Nephron progenitor cell (in vitro differentiated cells): ENCODE data around the gene MEDAG.
A peak's percentile ranks its signal among the peaks of the same experiment; 100 is the strongest.

Source experiments
- DNase-seq: peaks from one replicate; pipeline ENCODE4 v3.0.0; 2021
- H3K27ac Mint-ChIP-seq: 2 replicates; pipeline ENCODE4 v1.8.0; 2021; ENCODE audit warnings: mild to moderate bottlenecking, moderate library complexity, mixed read lengths
- H3K27me3 Mint-ChIP-seq: 2 replicates; pipeline ENCODE4 v1.8.0; 2021; ENCODE audit warnings: mild to moderate bottlenecking, low read depth, mixed read lengths; ENCODE audit not compliant: poor library complexity
- H3K36me3 Mint-ChIP-seq: 2 replicates; pipeline ENCODE4 v1.8.0; 2021; ENCODE audit warnings: low read depth, mixed read lengths
- H3K4me1 Mint-ChIP-seq: 2 replicates; pipeline ENCODE4 v1.8.0; 2021; ENCODE audit warnings: mixed read lengths
- H3K4me3 Mint-ChIP-seq: 2 replicates; pipeline ENCODE4 v1.8.0; 2021; ENCODE audit warnings: mild to moderate bottlenecking, moderate library complexity, mixed read lengths
- H3K9me3 Mint-ChIP-seq: 2 replicates; pipeline ENCODE4 v1.8.0; 2021; ENCODE audit warnings: mild to moderate bottlenecking, moderate library complexity, mixed read lengths
- TF ChIP-seq, protein P1 (sequence below): fragments of 200-600 bp; sonication (generic); IDR thresholded peaks from 2 replicates; pipeline ENCODE4 v1.5.0; 2021; ENCODE audit warnings: antibody characterized with exemption

MEDAG gene

GRCh38 chr13:30882026-30882850, 23.8 kb upstream of the MEDAG start:
- H3K4me1 Mint-ChIP-seq = peaks cover 44% of the 10 kb centered on the region
- H3K9me3 Mint-ChIP-seq = peaks cover 14% of the 10 kb centered on the region
- DNase-seq = no peak
- H3K27ac Mint-ChIP-seq = peak overlapping the region; percentile 81
- TF ChIP-seq, protein P1, sequence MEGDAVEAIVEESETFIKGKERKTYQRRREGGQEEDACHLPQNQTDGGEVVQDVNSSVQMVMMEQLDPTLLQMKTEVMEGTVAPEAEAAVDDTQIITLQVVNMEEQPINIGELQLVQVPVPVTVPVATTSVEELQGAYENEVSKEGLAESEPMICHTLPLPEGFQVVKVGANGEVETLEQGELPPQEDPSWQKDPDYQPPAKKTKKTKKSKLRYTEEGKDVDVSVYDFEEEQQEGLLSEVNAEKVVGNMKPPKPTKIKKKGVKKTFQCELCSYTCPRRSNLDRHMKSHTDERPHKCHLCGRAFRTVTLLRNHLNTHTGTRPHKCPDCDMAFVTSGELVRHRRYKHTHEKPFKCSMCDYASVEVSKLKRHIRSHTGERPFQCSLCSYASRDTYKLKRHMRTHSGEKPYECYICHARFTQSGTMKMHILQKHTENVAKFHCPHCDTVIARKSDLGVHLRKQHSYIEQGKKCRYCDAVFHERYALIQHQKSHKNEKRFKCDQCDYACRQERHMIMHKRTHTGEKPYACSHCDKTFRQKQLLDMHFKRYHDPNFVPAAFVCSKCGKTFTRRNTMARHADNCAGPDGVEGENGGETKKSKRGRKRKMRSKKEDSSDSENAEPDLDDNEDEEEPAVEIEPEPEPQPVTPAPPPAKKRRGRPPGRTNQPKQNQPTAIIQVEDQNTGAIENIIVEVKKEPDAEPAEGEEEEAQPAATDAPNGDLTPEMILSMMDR = no peak
- no peaks in the 10 kb centered on the region for H3K27me3 Mint-ChIP-seq
- H3K36me3 Mint-ChIP-seq = no peaks in the 10 kb centered on the region
- H3K4me3 Mint-ChIP-seq = peak overlapping the region; percentile 42

DNA sequence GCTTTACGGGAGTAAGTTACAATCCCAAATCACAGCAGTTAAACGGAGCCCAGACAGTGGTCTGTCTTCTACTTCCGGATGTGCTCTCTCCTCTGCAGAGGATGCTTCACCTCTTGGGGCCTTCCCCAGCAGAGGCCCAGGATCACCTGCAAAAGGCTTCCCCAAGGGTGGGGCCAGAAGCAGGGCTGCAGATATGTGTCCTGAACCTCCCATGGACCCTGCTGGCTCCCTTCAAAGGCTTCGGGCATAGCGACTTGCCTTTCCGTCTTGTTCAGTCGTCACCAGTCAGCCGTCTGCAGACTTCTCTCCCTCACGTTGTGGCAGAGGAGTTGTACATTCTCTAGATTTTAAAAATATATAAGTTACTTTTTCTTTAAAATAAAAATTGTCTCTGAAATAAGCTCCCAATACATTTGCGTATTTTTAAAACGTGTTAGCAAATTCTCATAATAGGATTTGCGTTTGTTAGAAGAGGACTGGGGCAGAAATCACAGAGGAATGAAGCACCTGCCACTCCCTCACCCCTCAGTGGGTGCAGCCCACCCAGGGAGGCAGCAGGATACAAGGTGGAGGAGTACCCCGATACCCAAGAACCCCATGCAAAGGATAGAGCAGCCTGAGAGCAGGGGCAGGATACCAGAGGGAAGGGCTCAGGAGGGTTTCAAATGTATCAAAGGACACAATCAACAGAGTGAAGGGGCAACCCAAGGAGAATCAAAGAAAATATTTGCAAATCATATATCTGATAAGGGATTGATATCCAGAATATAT, 22.9 kb upstream of the MEDAG start:
- no peaks in the 10 kb centered on the region for H3K36me3 Mint-ChIP-seq
- H3K9me3 Mint-ChIP-seq = peaks cover 14% of the 10 kb centered on the region
- no peaks in the 10 kb centered on the region for H3K27me3 Mint-ChIP-seq
- peaks cover 37% of the 10 kb centered on the region for H3K4me1 Mint-ChIP-seq
- TF ChIP-seq, protein P1 = no peak
- no peak overlapping the region for H3K27ac Mint-ChIP-seq
- no peak for DNase-seq
- no peak overlapping the region for H3K4me3 Mint-ChIP-seq

DNA sequence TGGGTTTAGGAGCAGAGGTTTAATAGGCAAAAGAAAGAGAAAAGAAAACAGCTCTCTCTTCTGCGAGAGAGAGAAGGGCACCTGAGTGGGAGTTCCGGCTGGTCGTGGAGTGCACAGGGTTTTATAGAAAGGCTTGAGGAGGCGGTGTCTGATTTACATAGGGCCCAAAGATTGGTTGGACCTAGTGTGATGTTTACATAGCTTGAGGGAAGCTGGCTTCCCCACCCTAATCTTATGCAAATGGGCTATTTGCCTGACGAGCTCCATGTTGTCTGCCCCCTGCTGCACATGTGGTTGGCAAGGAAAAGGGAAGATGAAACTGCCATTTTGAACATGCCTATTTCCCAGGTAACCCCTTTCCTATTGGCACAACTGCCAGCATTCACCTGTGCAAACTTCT, 21.5 kb upstream of the MEDAG start:
- TF ChIP-seq, protein P1 = no peak
- H3K27me3 Mint-ChIP-seq = no peaks in the 10 kb centered on the region
- no peak overlapping the region for H3K4me3 Mint-ChIP-seq
- H3K27ac Mint-ChIP-seq = no peak overlapping the region
- DNase-seq = no peak
- H3K36me3 Mint-ChIP-seq = no peaks in the 10 kb centered on the region
- H3K4me1 Mint-ChIP-seq = peaks cover 37% of the 10 kb centered on the region
- peaks cover 15% of the 10 kb centered on the region for H3K9me3 Mint-ChIP-seq

- no peak overlapping the region for H3K27ac Mint-ChIP-seq
- H3K4me3 Mint-ChIP-seq = no peak overlapping the region
- peaks cover 5% of the 10 kb centered on the region for H3K27me3 Mint-ChIP-seq
- no peak for DNase-seq
- peaks cover 22% of the 10 kb centered on the region for H3K9me3 Mint-ChIP-seq
- peaks cover 10% of the 10 kb centered on the region for H3K4me1 Mint-ChIP-seq
- no peaks in the 10 kb centered on the region for H3K36me3 Mint-ChIP-seq
- TF ChIP-seq, protein P1 = no peak
Measured at GRCh38 chr13:30889196-30889690, 16.8 kb upstream of the MEDAG start.

DNA sequence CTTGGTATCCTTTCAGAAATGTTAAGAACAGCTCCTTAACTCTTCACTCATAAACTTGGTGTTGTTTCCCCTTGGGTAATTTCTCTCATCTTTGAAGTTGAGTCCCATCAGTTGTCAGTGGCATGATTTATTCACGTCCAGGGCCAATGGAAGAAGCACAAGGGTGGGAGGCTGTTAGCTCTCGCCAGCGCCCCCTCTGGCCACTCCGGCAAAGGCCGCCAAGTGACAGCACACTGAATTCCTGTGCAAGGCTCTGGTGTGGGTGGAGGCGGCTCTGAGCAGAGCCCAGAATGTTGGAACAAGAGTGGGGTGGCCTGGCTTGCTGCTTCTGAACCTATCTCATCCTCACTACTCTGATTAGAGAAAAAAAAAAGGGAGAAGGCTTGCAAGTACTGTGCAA, 13.1 kb upstream of the MEDAG start:
- H3K27me3 Mint-ChIP-seq = peaks cover 5% of the 10 kb centered on the region
- peak; percentile 75 for DNase-seq
- no peak overlapping the region for H3K4me3 Mint-ChIP-seq
- H3K36me3 Mint-ChIP-seq = no peaks in the 10 kb centered on the region
- no peak overlapping the region for H3K27ac Mint-ChIP-seq
- H3K4me1 Mint-ChIP-seq = peaks cover 22% of the 10 kb centered on the region
- TF ChIP-seq, protein P1 = peak; percentile 57
- peaks cover 12% of the 10 kb centered on the region for H3K9me3 Mint-ChIP-seq
